Measurements from ENCODE around the gene EXOC3L4.
"Not testable (repeated sequence)": the region's sequence is repeated elsewhere in the genome, so short reads cannot be mapped to it uniquely, and the experiment has no call there.

Gene EXOC3L4

GRCh38 chr14:103113774-103114173 lies 19.2 kb downstream of the EXOC3L4 start:
- Histone ChIP-seq H3K27me3 (ENCODE audit: insufficient read depth, low read length) (no peaks in the 10 kb centered on the region; the same call in 1 of the 2 replicates), H3K36me3 (ENCODE audit: insufficient read depth, low read length) (no peaks in the 10 kb centered on the region), H3K79me2 (ENCODE audit: insufficient read depth, low read length) (no peaks in the 10 kb centered on the region), H3K27ac (ENCODE audit: low read depth, low read length, poor library complexity, severe bottlenecking) (no peak overlapping the region), H3K4me2 (ENCODE audit: low read length) (no peak overlapping the region), H3K4me3 (ENCODE audit: low read depth, low read length, poor library complexity, severe bottlenecking) (no peak overlapping the region), H3K9me2 (ENCODE audit: low read depth, low read length) (no peaks in the 10 kb centered on the region), H3F3A (ENCODE audit: insufficient read depth, low read length) (no peaks in the 10 kb centered on the region), H3K4me1 (ENCODE audit: insufficient read depth, low read length, severe bottlenecking) (peaks cover 43% of the 10 kb centered on the region), H3K9me3 (ENCODE audit: low read length) (no peaks in the 10 kb centered on the region), H2AFZ (ENCODE audit: low read length) (no peak overlapping the region), H4K20me1 (ENCODE audit: insufficient read depth, low read length) (no peaks in the 10 kb centered on the region), H3K9ac (ENCODE audit: low read length) (no peak overlapping the region)
- TF ChIP-seq, protein P1, sequence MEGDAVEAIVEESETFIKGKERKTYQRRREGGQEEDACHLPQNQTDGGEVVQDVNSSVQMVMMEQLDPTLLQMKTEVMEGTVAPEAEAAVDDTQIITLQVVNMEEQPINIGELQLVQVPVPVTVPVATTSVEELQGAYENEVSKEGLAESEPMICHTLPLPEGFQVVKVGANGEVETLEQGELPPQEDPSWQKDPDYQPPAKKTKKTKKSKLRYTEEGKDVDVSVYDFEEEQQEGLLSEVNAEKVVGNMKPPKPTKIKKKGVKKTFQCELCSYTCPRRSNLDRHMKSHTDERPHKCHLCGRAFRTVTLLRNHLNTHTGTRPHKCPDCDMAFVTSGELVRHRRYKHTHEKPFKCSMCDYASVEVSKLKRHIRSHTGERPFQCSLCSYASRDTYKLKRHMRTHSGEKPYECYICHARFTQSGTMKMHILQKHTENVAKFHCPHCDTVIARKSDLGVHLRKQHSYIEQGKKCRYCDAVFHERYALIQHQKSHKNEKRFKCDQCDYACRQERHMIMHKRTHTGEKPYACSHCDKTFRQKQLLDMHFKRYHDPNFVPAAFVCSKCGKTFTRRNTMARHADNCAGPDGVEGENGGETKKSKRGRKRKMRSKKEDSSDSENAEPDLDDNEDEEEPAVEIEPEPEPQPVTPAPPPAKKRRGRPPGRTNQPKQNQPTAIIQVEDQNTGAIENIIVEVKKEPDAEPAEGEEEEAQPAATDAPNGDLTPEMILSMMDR (IDR thresholded peaks at IDR 0.05; ENCODE audit: low read length): no peak
- no peak for TF ChIP-seq EZH2 (IDR thresholded peaks at IDR 0.05; ENCODE audit: borderline replicate concordance, low read length)

GRCh38 chr14:103115086-103115679 lies 20.7 kb downstream of the EXOC3L4 start:
- H3K27me3 ChIP-seq (ENCODE audit: insufficient read depth, low read length); H3F3A ChIP-seq (ENCODE audit: insufficient read depth, low read length); H3K36me3 ChIP-seq (ENCODE audit: insufficient read depth, low read length); H3K9me2 ChIP-seq (ENCODE audit: low read depth, low read length); H3K27ac ChIP-seq (ENCODE audit: low read depth, low read length, poor library complexity, severe bottlenecking); H3K9ac ChIP-seq (ENCODE audit: low read length); H4K20me1 ChIP-seq (ENCODE audit: insufficient read depth, low read length); H2AFZ ChIP-seq (ENCODE audit: low read length); H3K4me3 ChIP-seq (ENCODE audit: low read depth, low read length, poor library complexity, severe bottlenecking); H3K4me2 ChIP-seq (ENCODE audit: low read length); H3K79me2 ChIP-seq (ENCODE audit: insufficient read depth, low read length); H3K9me3 ChIP-seq (ENCODE audit: low read length): not testable (repeated sequence)
- H3K4me1 ChIP-seq (ENCODE audit: insufficient read depth, low read length, severe bottlenecking): peaks cover 38% of the 10 kb centered on the region

DNA sequence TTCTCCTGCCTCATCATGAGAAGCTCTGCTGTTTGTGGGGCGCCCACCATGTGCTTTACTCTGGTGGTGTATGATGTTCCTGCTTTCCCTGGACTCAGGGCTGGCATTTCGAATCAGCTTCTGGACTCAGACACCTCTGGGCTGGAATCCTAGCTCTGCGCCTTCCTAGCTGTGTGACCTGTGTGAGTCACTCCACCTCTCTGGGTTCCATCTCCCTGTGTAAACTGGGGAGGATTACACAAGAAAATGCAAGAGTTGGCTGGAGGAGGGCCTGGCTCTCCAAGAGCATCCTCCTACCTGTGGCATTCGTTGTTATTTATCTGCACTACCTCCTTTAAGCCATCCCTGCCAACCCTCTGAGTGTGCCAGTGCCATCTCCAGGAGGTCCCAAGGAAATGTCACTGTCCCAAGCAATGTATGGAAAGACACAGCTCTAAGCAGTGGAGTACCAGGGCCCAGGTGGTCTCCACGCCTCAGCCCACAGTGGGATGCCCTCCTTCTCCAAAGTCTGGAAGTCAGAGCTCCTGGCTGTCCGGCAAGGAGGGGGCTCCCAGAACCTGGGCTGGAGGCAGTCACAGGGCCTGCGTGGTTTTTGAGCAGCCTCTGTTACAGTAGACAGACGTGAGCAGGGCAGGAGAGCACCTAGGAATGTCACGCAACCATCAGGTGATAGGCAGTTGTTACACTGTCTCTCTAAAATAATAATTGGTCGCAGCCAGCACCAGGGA lies 21.5 kb downstream of the EXOC3L4 start:
- Histone ChIP-seq H2AFZ (ENCODE audit: low read length) (no peak overlapping the region), H3K4me1 (ENCODE audit: insufficient read depth, low read length, severe bottlenecking) (peaks cover 37% of the 10 kb centered on the region)

More for the DNA sequence above, 21.5 kb downstream of the EXOC3L4 start:
- Histone ChIP-seq H3K27me3 (ENCODE audit: insufficient read depth, low read length) (no peaks in the 10 kb centered on the region), H3K4me2 (ENCODE audit: low read length) (no peak overlapping the region), H3F3A (ENCODE audit: insufficient read depth, low read length) (no peaks in the 10 kb centered on the region), H3K27ac (ENCODE audit: low read depth, low read length, poor library complexity, severe bottlenecking) (no peak overlapping the region), H3K79me2 (ENCODE audit: insufficient read depth, low read length) (no peaks in the 10 kb centered on the region), H3K4me3 (ENCODE audit: low read depth, low read length, poor library complexity, severe bottlenecking) (no peak overlapping the region), H3K9me2 (ENCODE audit: low read depth, low read length) (no peaks in the 10 kb centered on the region), H3K9ac (ENCODE audit: low read length) (no peak overlapping the region), H3K9me3 (ENCODE audit: low read length) (no peaks in the 10 kb centered on the region), H4K20me1 (ENCODE audit: insufficient read depth, low read length) (no peaks in the 10 kb centered on the region), H3K36me3 (ENCODE audit: insufficient read depth, low read length) (no peaks in the 10 kb centered on the region)
- TF ChIP-seq, protein P1 (IDR thresholded peaks at IDR 0.05; ENCODE audit: low read length): no peak
- TF ChIP-seq EZH2 (IDR thresholded peaks at IDR 0.05; ENCODE audit: borderline replicate concordance, low read length): no peak

Measured in OCI-LY1 (cell line).